Measurements from ENCODE around the gene ARSG.
"Not testable (repeated sequence)": the region's sequence is repeated elsewhere in the genome, so short reads cannot be mapped to it uniquely, and the experiment has no call there.

Gene ARSG

DNA sequence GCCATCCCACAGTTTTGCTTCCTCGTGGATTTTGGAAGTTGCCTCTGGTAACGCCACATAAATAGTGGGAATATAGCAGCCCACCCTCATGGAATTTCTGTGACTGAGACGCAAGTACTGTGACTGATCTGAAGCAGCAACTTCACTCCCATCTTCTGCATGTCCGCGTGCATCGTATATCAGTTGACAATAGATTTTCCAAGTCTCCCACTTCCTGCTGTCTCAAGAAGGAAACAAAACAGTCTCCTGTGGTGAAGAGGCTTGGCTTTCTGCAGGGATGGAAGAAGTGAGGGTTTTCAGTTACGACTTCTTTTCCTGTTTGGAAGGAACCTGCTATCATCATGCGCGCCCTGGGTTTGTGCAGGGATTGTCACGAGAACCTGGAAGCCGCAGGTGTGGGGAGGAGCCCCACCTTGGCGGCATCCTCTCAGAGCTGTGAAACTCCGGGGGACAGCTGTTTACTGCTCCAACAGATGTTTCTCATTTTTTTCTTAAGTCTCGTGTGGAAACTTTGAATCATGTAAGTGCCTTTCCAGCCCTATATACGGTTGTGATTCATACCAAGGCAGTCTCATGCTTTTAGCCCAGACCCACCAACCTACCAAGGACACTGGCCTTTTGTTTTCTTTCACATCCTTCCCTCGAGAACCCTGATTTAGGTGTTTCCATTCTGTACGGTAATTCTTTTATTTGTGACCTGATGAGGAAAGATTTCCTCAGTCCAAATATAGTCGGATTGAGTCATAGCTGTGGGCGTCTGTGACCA is 108.5 kb downstream of the ARSG start:
- DNase-seq = no peak

DNA sequence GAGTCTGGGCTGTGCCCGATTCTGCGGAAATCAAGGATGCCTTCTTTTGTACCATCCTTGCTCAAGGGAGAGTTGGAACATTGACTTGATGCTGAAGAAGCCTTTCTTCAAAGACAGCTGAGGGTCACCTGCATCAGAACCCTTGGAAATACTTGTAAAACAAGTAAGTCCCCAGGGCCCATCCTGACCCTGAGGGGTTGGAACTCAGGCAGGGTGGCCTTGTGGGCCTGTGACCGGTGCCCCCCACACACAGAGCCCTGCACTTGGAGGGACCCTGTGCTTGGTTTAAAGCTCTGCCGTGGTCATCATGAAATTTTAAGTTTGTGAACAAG is 109.1 kb downstream of the ARSG start:
- DNase-seq = no peak

DNA sequence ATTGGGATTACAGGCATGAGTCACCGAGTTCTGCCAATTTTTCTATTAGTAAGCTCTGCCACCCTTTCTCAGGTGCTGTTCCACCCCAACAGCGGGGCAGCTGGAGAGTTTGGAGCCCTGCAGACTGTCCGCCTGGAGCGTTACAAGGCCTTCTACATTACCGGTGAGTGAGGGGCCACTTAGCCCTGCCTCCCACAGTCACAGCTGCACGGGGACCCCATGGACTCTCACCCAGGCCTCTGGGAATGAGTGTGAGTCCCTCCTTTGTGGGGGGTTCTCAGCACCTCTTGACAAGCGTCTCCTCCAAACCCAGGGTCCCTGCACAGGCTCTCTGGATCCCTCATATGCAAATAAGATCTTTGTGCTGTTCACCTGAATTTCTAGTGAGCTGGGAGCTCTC is 110.0 kb downstream of the ARSG start:
- DNase-seq = no peak

DNA sequence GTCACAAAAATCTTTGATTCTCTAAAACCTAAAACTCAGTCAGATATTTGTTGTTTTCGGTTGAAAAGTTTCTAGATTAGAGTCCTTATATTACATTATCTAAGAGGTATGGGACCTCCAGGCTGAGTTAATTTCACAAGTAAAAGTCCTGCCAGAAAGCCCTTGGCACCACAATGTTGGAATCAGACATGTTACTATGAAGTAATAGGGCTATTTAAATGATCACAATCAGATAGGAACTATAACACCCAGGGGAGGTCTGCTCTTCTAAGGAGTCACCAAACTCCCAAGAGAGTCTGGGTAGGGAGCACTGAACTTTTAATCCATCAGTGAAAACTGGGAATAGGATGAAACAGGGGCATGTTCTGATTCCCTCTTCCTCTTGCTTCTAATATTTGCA is 111.8 kb downstream of the ARSG start:
- DNase-seq = no peak

DNA sequence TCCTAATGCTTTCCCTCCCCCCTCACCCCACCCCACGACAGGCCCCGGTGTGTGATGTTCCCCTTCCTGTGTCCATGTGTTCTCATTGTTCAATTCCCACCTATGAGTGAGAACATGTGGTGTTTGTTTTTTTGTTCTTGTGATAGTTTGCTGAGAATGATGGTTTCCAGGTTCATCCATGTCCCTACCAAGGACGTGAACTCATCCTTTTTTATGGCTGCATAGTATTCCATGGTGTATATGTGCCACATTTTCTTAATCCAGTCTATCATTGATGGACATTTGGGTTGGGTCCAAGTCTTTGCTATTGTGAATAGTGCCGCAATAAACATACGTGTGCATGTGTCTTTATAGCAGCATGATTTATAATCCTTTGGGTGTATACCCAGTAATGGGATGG is 112.5 kb downstream of the ARSG start:
- not testable (repeated sequence) for DNase-seq

DNA sequence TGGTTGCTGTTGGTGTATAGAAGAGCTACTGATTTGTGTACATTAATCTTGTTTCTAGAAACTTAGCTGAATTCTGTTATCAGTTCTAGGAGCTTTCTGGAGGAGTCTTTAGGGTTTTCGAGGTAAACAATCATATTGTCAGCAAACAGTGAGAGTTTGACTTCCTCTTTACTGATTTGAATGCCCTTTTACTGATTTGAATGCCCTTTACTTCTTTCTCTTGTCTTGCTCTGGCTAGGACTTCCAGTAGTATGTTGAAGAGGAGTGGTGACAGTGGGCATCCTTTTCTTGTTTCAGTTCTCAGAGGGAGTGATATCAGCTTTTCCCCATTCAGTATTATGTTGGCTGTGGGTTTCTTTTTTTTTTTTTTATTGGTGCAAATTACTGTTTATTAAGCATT is 116.4 kb downstream of the ARSG start:
- DNase-seq = not testable (repeated sequence)

DNA sequence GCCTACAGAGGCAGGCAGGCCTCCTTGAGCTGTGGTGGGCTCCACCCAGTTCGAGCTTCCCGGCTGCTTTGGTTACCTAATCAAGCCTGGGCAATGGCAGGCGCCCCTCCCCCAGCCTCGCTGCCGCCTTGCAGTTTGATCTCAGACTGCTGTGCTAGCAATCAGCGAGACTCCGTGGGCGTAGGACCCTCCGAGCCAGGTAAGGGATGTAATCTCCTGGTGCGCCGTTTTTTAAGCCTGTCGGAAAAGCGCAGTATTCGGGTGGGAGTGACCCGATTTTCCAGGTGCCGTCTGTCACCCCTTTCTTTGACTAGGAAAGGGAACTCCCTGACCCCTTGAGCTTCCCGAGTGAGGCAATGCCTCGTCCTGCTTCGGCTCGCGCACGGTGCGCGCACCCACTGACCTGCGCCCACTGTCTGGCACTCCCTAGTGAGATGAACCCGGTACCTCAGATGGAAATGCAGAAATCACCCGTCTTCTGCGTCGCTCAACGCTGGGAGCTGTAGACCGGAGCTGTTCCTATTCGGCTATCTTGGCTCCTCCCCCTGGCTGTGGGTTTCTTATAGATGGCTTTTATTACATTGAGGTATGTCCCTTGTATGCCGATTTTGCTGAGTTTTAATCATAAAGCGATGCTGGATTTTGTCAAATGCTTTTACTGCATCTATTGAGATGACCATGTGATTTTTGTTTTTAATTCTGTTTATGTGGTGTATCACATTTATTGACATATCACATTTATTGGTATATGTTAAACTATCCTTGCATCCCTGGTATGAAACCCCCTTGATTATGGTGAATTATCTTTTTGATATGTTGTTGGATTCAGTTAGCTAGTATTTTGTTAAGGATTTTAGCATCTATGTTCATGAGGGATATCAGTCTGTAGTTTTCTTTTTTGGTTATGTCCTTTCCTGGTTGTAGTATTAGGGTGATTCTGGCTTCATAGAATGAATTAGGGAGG is 122.6 kb downstream of the ARSG start:
- peak; percentile 68 for DNase-seq

DNA sequence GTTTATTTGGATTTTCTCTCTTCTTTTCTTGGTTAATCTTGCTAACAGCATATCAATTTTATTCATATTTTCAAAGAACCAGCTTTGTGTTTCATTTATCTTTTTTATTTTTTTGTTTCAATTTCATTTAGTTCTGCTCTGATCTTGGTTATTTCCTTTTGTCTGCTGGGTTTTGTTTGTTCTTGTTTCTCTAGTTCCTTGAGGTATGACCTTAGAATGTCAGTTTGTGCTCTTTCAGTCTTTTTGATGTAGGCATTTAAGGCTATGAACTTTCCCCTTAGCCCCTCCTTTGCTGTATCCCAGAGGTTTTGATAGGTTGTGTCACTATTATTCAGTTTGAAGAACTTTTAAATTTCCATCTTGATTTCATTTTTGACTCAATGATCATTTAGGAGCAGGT is 123.6 kb downstream of the ARSG start:
- DNase-seq = not testable (repeated sequence)

DNA sequence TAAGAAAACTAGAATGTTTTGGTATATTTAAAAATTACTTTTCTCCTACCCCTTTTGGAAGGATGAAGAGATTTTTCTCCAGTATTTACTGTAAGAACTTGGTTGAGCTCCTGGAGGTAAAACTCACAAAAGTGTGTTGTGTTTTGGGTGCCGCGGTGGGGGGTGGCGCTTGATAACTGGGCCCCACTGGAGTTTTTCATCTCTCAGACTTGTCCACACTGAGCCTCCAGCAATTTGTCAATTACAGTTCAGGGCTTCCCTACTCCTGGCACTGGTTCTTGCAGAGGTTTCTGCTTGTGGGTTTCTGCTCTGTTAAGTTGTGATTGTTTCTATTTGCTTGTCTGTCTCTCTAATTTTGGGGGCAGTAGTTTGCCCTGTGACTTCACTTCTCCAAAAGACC is 126.0 kb downstream of the ARSG start:
- no peak for DNase-seq

DNA sequence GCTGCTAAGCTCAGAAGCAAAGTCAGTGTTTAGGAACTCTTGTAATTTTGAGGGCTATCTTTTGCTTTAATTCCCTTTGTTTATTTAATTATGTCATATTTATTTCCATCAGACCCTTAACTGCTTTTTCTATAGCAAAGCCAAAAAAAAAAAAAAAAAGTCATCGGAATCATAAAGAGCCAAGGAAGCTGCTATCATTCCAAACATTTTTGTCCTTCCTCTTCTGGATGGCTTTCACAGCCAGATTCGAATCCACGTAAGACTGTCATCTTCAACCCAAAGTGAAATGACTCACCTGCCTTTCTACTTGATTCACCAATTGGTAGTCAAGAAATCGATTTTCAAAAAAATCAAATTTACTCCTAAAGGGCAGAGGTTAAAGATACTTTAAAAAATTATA is 127.6 kb downstream of the ARSG start:
- no peak for DNase-seq

DNA sequence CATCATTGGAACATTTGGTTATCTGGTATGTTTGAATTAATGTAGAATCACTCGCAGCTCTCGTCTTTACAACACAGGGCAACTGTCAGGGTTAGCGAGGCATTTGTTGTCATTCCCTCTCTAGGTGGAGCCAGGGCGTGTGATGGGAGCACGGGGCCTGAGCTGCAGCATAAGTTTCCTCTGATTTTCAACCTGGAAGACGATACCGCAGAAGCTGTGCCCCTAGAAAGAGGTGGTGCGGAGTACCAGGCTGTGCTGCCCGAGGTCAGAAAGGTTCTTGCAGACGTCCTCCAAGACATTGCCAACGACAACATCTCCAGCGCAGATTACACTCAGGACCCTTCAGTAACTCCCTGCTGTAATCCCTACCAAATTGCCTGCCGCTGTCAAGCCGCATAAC is 128.8 kb downstream of the ARSG start:
- DNase-seq = no peak

DNA sequence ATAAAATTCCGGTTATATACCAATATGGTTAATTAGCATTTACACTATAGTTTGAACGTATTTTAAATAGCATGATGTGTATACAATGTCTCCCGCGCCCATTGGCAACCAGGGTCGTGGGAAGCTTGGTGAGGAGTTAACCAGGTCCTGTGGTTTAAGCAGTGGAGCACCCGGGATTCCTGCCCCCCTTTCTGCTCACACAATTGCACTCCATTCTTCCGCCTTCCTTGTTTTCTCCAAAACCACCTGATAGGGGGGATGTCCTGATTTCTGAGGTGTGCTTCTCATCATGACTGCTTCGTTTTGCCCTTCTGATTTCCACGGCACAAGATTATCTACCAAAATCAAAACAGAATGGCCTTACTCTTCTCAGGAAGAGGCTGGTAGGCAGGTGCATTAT is 130.2 kb downstream of the ARSG start:
- no peak for DNase-seq

DNA sequence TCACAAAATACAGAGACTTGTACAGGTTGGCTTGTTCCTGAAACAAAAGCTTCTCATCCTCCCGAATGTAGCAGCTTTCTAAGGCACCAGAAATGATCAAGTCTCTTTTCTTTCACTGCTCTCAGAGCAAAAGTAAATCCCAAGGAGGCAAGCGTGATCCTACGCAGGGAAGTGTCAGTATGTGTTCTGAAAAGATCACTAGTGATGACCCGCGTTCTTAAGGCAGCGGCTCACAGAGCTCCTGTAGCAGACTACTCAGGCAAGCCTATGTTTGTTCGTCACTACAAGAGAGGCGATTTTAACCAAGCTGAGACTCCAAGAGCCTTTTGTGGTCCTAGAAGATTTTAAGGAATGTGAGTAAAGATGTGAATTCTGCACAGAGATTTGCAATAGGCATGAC is 131.5 kb downstream of the ARSG start:
- no peak for DNase-seq

DNA sequence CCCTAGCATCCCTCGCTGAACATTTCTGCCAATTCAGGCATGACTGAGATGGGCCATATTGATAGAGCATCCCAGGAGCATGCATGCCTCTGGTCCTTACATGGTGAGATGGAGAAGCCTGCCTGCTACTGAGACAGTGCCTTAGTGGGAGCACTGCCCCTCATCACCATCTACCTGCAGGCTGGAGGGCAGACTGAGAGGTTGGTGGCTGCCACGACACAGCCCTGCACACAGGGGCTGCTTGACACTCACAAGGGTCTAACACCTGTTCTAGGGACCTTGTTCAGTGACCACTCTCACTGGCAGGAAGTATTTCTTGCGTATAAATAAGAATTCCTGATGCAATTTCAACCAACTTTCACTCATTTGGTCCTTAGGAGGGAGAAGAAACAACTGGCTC is 132.0 kb downstream of the ARSG start:
- no peak for DNase-seq

DNA sequence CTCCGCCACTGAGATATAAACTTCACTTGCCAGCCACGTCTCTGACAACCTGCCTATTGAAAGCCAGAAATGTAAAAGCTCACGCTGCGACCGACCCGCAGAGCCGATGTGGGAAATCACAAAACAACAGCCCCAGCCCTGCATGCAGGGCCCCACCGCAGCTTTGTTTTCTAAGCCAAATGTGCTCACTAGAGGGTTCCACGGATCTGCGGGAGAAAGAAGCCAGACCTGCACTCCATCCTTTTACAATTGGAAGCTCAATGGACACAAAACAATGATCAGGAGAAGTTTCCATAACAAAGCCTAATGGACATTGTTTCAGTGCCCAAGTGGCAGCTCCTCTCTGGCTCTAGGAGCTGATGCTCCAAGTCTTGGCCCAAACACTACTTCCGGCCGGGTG is 132.9 kb downstream of the ARSG start:
- no peak for DNase-seq

DNA sequence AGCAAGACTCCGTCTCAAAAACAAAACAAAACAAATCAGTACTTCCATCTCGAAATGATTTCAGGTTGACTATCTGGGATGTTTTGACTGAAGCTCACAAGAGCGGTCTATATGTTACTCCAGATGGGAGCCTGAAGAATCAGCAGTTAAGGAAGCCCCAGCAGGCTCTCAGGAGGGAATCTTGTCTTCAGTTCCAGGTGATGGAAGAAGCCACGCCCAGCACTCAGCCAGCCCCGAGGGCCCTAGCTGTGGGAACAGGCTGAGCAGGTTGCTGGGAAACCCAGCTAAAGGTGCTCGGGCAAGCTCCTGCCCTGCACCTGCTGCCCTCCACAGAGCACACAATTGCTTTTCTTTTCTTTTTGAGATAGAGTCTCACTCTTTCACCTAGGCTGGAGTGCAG is 133.6 kb downstream of the ARSG start:
- DNase-seq = no peak

DNA sequence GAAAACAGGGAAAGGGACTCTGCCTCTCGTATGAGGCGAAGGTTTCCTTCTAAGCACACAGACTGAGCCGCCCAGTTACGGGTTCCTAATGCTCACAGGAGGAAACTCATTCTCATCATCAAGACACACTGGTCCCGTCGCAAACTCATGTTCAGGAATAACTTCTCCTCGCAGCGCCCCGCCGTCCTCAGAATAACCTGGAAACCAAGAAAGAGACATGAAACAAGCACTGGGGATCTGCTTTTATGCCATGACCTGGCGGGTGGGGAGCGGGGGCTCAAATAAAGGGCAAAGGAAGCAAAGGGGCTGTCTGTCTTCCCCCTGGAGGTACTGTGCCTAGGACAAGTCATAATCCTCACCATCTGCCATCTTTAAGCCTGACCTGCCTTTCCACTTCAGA is 134.7 kb downstream of the ARSG start:
- DNase-seq = no peak

DNA sequence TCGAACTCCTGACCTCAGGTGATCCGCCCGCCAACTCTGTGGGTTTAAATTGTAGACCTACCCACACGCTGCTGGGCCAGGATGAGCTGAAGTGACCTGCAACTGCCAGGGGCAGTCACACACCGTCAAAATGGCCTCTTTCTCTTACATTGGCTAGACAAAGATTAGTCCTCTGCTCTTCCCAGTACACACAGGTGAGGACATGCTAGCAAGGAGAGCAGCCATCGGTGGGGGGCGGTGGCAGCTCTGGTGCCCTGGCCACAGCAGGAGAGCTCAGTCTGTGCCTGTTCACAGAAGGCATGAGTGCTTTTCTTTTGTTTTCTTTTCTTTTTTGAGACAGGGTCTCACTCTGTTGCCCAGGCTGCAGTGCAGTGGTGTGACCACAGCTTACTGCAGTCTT is 136.3 kb downstream of the ARSG start:
- no peak for DNase-seq

DNA sequence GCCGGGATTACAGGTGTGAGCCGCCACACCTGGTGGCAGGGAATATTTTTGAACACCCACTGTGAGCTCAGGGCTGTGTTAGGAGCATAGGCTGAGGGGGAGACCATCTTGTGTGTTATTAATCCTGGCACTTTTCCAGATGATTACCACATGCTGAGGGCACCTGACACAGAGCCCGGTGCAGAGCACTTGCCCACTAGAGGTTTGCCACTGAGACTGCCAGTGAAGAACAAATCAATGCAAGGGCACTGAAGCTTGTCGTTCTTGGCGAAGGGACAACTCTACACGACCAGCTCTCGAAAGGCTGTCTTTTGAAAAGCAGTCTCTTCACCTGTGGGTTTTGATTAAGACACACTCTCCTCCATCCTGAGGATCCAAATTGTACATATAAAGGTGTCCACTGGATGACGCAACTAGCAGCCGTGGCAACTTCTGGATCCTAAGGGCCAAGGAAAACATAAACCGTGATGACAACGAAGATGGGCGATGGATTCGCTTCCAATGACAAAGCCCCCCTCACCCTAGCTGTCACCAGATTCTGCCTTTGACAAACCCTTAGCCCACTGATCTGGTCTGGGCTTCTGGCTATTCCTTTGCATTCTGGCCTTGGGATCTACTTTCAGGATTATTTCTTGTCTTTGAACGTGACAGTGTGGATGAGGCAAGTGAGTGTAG is 137.3 kb downstream of the ARSG start:
- DNase-seq = no peak

DNA sequence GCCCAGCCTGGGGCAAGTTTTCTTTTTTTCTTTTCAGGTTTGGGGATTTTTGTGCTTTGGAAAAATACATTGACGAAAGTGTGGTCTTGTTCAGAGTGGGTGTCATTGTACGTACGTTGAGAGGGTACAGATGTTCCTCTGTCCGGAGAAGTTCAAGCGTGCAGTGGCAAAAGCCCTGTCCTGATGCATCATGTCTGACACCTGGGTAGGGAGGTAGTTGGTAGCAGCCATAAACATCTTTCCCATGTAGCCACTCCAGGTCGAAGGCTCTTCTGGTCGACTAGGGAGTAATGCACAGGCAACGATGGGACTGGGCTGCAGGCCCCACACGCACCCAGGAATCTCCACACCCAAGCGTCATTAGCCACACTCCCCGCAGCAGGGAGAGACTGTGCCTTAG is 138.6 kb downstream of the ARSG start:
- no peak for DNase-seq

DNA sequence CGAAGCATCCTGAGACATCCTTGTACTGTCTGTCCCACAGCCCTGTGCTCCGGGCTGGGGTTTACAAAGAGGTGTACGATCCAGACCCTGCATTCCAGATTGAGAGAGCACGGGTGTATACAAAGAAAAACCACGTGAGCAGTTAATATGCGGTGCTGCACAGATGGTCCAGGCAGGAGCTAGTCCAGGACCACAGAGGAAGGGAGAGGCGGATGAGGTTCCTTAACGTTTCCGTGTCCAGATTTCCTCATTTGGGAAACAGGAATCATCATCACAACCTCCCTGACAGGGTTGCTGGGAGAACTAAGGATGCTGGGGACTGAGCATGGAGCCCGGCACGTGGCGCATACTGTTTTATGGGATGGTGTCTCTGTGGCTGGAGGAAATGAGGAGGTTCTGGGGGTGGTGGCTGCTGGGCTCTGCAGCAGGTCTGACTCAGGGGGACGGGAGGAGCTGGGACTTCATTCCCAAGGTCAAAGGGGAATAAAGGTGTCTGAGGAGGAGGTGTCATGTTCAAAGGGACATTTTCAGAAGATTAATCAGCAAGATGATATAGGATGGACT is 139.8 kb downstream of the ARSG start:
- DNase-seq = no peak

DNA sequence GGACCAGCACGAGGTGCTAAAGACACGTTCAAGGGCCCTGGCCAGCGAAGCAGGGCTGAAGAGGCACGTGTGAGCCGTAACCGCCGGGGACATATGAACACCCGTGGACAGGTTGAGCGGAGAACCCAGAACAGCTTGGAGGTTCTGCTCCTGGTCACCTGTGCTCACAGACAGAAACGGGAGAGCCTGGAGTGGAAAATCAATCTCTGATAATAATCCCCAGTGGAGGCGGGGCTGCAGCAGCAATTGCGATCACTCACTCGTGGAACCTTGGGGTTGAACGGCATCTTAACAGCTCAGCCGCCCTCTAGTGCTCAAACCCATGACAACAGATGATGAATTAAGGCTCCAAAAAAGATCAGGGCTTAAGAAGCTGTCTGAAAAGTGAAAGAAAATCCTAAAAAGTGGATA is 140.4 kb downstream of the ARSG start:
- DNase-seq = peak; percentile 30

DNA sequence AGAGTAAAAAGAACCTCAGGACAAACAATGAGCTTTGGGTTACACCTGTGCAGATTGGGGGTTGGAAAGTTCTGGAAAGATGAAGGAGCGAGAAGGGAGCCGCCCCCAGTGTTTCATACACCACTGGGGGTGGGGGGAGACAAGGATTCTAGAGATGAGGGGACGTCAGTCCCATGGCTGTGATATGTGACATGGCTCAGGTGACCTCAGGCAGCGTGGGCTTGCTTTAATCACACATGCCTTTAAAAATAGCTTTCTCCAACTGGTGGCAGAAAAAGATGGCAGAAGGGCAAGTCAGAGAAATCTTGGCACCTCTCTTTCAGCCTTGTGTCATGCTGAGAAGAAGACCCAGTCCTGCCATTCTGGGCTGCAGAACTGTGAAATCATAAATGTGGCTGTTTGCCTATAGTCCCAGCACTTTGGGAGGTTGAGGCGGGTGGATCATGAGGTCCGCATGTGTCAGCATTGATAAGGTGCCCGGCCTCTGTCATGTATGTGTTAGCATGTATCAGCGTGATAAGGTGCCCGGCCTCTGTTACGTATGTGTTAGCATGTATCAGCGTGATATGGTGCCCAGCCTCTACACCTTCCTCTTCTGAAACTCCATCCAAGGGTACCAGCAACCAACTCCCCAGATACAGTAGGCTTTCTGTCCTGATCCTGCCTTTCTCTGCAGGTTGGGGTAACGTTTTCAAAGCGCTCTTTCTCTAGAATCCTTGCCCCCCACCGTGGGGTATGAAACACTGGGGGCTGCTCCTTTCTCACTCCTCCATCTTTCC is 141.0 kb downstream of the ARSG start:
- no peak for DNase-seq

Measured in hematopoietic multipotent progenitor cell treated with erythropoietin and hydrocortisone succinate and interleukin-3 and kit ligand, for 8 days (in vitro differentiated cells).